Tibial artery (tissue), 4 donors: ENCODE measurements around the gene HGF.

Experiments
- DNase-seq, 2 donors: peaks; one replicate each; pipeline ENCODE4 v3.0.0-alpha.2; 2019
- H3K27ac ChIP-seq, 2 donors: fragments of 200-600 bp; sonication (generic) in 1 of 2; 1 replicate in 1 of 2; 2 replicates in 1 of 2; pipeline ENCODE4 v1.5.1; 2018 to 2019; ENCODE audit warnings: mild to moderate bottlenecking in 1 of 2
- H3K27me3 ChIP-seq, 2 donors: fragments of 200-600 bp; sonication (generic) in 1 of 2; one replicate each; pipeline versions ENCODE4 v1.5.1 to v1.6.0; 2016 to 2019
- H3K36me3 ChIP-seq, 3 donors: fragments of 200-600 bp; sonication (generic) in 2 of 3; one replicate each; pipeline ENCODE4 v1.5.1; 2016 to 2019; ENCODE audit warnings: mild to moderate bottlenecking in 2 of 3
- H3K4me1 ChIP-seq, 4 donors: fragments of 200-600 bp; sonication (generic) in 2 of 4; 1 replicate in 3 of 4; 2 replicates in 1 of 4; pipeline ENCODE4 v1.5.1; 2016 to 2019
- H3K4me3 ChIP-seq, 2 donors: fragments of 200-600 bp; sonication (generic) in 1 of 2; 1 replicate in 1 of 2; 2 replicates in 1 of 2; pipeline ENCODE4 v1.5.1; 2018 to 2019; ENCODE audit warnings: mild to moderate bottlenecking in 2 of 2
- H3K9me3 ChIP-seq, 3 donors: fragments of 200-600 bp; sonication (generic) in 1 of 3; one replicate each; pipeline ENCODE4 v1.5.1; 2016 to 2019
- intact Hi-C: fragments of 100-400 bp; cut with DNase I; formaldehyde crosslinking; loops from one replicate; pipeline ENCODE4 v1.15.0; 2023; ENCODE audit warnings: low total_unique reads
- TF ChIP-seq, protein P1 (sequence below), 2 experiments: fragments of 200-600 bp in 1 of 2; fragments of 450-650 bp in 1 of 2; IDR thresholded peaks; one replicate each; pipeline ENCODE4 v1.5.1; 2017 to 2019; ENCODE audit warnings: antibody characterized with exemption in 2 of 2, mild to moderate bottlenecking in 1 of 2, moderate library complexity in 1 of 2

HGF gene

DNA sequence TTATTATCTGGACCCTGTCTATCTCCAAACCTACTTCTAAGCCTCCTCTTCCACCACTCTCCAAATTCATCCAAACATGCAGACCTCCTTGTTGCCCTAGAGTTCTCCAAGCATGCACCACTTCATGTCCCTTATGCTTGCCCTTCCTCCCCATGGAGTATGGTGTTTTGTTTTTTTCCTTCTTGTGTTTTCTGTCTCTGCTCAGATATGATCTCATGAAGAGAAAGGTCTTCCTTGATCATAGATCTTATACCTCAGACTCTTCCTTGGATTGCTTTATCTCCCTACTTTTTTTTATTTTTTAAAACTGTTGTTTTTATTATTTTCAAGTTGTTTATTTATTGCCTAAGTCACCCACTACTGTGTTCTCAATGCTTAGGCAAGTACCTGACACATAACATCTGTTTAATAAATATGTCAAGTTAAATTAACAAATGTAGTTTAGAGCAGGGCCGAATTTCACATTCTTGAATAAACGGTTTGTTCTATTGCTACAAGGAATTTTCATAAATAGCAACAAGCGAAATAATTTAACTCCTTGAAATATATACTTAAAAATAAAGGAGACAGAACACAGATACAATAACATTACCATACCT is 84.5 kb downstream of the HGF start:
- TF ChIP-seq, protein P1, sequence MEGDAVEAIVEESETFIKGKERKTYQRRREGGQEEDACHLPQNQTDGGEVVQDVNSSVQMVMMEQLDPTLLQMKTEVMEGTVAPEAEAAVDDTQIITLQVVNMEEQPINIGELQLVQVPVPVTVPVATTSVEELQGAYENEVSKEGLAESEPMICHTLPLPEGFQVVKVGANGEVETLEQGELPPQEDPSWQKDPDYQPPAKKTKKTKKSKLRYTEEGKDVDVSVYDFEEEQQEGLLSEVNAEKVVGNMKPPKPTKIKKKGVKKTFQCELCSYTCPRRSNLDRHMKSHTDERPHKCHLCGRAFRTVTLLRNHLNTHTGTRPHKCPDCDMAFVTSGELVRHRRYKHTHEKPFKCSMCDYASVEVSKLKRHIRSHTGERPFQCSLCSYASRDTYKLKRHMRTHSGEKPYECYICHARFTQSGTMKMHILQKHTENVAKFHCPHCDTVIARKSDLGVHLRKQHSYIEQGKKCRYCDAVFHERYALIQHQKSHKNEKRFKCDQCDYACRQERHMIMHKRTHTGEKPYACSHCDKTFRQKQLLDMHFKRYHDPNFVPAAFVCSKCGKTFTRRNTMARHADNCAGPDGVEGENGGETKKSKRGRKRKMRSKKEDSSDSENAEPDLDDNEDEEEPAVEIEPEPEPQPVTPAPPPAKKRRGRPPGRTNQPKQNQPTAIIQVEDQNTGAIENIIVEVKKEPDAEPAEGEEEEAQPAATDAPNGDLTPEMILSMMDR (IDR thresholded peaks at IDR 0.05), result no peak
- Histone ChIP-seq H3K27ac (peak overlapping the region in 1 of 2 donors; percentile 47), H3K9me3 (no peaks in the 10 kb centered on the region), H3K4me3 (no peak overlapping the region), H3K4me1 (peaks cover 0 to 29% (median 8%) of the 10 kb centered on the region in 4 donors), H3K36me3 (no peaks in the 10 kb centered on the region), H3K27me3 (no peaks in the 10 kb centered on the region)
- intact Hi-C loops, result no loop called here
- no peak for DNase-seq

DNA sequence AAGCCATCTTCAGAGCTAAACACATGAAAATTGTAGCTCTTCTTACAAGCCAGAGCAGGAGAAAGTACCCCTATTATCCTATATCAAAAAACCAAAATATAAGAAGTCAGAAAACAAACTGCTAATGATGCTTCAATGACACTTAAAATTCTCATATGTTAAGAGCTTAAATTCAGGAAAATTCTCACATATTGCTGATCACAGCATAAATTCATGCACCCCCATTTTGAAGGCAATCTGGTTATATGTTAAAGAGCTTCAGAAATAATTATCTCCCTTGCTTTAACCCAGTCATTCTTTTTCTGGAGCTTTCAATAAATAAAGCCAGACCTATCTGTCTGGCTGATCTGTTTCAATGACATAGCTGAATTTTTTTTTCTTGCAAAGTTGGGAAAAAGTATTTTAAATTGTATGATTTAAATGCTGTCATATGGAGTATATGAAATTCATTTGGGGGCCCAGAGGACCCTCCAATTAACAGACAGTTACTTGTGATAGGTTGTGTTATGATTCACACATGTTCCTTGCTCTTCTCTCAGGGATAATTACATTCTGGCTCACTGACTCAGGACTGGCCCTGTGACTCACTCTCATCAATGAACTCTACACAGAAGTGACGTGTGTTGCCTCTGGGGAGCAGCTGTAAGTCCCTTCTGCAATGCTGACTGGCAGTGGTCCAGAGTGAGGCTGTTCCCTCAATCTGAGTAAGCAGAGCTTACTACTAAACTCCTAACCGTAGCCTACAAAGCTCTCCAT is 85.2 kb downstream of the HGF start:
- Histone ChIP-seq H3K27ac (peak overlapping the region in 1 of 2 donors; percentile 47), H3K36me3 (no peaks in the 10 kb centered on the region), H3K4me1 (peaks cover 0 to 23% (median 7%) of the 10 kb centered on the region in 4 donors), H3K4me3 (no peak overlapping the region), H3K9me3 (no peaks in the 10 kb centered on the region), H3K27me3 (no peaks in the 10 kb centered on the region)
- TF ChIP-seq, protein P1 (IDR thresholded peaks at IDR 0.05), result no peak
- peak; percentile 98 to 99 for DNase-seq
- intact Hi-C loops, result no loop called here

- Histone ChIP-seq H3K4me3 (no peak overlapping the region), H3K36me3 (no peaks in the 10 kb centered on the region), H3K4me1 (peaks cover 0 to 21% (median 5%) of the 10 kb centered on the region in 4 donors), H3K27me3 (no peaks in the 10 kb centered on the region), H3K9me3 (no peaks in the 10 kb centered on the region), H3K27ac (peak overlapping the region in 1 of 2 donors; percentile 27)
- DNase-seq, result no peak
- TF ChIP-seq, protein P1 (IDR thresholded peaks at IDR 0.05), result no peak
- intact Hi-C loops, result no loop called here
These were observed 85.8 kb downstream of the HGF start for GRCh38 chr7:81684033-81684432.

GRCh38 chr7:81682873-81683272 is 87.0 kb downstream of the HGF start:
- H3K27ac ChIP-seq, result no peak overlapping the region
- no peaks in the 10 kb centered on the region for H3K9me3 ChIP-seq
- no peak overlapping the region for H3K4me3 ChIP-seq
- TF ChIP-seq, protein P1 (IDR thresholded peaks at IDR 0.05), result no peak
- H3K27me3 ChIP-seq, result no peaks in the 10 kb centered on the region
- no peak for DNase-seq
- H3K36me3 ChIP-seq, result no peaks in the 10 kb centered on the region
- H3K4me1 ChIP-seq, result peaks cover 0 to 18% (median 5%) of the 10 kb centered on the region in 4 donors
- intact Hi-C loops, result no loop called here

- Histone ChIP-seq H3K4me1 (peaks cover 0 to 28% (median 7%) of the 10 kb centered on the region in 4 donors), H3K4me3 (no peak overlapping the region), H3K27me3 (no peaks in the 10 kb centered on the region), H3K27ac (no peak overlapping the region), H3K9me3 (no peaks in the 10 kb centered on the region), H3K36me3 (no peaks in the 10 kb centered on the region)
- TF ChIP-seq, protein P1 (IDR thresholded peaks at IDR 0.05), result no peak
- intact Hi-C loops, result no loop called here
- no peak for DNase-seq
These were observed 89.7 kb downstream of the HGF start for GRCh38 chr7:81680120-81680519.
